HG03097 (cell line): Measurements from ENCODE around the gene STXBP6.
"Not testable (repeated sequence)": the region's sequence is repeated elsewhere in the genome, so short reads cannot be mapped to it uniquely, and the experiment has no call there.

ENCODE experiments used
- ATAC-seq: cut with Tn5 transposase; IDR thresholded peaks from one replicate; pipeline ENCODE4 v1.9.1; 2021; ENCODE audit not compliant: unreplicated experiment, low FRiP score

STXBP6 gene

DNA sequence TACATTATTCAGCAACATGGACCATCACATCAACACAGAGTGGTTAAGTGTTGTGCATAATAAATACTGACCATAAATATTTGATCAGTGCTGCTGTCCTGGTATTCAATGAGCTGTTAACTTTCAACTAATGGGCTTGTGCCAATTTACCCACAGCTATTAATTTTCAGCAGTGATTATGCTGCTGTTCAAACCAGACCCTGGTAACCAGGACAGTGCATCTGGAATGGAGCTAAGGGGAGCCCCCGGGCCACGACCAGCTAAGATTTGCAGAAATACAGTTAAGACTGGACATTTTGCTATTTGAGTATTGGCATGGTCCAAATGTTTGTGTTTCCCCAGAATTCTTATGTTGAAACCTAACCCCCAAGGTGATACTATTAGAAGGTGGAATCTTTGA, 235.6 kb downstream of the STXBP6 start:
- ATAC-seq = no peak

GRCh38 chr14:24813819-24814259, 236.1 kb downstream of the STXBP6 start:
- ATAC-seq = no peak

- ATAC-seq = no peak
Observed at GRCh38 chr14:24813089-24813815, 236.7 kb downstream of the STXBP6 start.

GRCh38 chr14:24809135-24809534, 240.8 kb downstream of the STXBP6 start:
- ATAC-seq = no peak

GRCh38 chr14:24808412-24808811, 241.5 kb downstream of the STXBP6 start:
- no peak for ATAC-seq

GRCh38 chr14:24806061-24806678, 243.8 kb downstream of the STXBP6 start:
- no peak for ATAC-seq

DNA sequence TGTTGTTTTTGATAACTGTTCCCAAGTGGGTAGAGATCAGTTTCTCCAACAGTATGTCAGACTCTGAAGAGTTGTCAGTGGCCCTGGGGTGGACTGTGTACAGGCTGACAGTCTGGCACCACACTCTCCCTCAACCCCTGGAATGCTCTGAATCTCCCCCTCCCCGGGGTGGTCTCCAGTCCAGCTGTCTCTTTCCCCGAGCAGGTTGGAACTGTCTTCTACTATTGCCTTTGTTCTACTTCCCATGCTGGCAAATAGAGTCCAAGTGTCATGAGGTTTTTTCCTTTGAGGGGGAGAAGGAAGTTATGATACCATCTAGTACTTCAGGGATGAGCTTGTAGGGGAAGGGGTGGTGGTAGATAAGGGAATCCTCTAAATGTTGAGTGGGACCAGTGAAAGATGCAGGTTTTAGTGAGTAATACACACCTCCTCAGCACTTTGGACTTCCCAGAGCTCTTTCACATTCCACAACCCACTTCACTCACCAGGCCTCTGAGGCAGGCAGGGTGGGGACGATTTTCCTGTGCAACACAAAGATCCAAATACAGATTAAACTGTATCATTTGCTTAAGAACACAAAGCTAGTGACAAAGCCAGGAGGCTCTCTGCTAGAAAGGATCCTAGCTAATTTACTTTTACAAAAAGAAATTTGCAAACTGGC, 245.3 kb downstream of the STXBP6 start:
- no peak for ATAC-seq

DNA sequence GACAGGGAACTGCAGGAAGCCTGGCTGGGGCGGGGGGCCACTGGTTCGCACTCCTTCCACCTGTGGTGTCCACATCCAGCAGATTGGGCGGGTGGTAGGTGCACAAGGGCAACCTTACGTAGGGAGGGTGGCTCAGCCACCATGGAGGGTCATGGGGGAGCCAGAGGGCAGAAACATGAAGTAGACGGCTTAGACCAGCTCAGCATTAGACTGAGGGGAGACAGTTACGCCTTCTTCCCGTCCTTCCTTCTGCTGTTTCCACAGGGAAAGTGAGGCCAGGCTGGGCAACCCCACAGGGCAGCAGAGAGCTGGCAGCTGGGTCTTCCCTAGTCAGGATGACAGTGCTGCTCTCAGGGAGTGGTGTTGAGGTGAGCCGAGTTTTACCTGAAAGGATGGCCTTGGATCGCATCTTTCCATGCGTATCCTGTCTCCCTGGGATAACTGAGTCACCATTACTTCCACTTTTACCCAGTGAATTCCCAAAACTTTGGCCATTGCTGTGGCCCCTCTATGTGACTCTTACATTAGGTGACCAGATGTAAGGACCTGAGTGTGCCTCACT, 245.9 kb downstream of the STXBP6 start:
- ATAC-seq = no peak

DNA sequence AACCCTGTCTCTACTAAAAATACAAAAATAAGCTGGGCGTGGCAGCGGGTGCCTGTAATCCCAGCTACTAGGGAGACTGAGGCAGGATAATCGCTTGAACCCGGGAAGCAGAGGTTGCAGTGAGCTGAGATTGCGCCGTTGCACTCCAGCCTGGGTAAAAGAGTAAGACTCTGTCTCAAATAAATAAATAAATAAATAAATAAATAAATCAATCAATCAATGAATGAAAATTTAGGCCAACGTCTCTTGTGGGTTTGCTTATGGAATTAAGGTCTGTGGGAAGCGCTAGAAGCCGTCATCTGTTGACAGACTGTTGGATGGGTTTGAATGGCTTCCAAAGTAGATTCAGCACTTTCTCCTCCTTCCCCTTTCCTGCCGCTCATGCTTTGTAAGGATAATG, 246.5 kb downstream of the STXBP6 start:
- ATAC-seq = not testable (repeated sequence)

DNA sequence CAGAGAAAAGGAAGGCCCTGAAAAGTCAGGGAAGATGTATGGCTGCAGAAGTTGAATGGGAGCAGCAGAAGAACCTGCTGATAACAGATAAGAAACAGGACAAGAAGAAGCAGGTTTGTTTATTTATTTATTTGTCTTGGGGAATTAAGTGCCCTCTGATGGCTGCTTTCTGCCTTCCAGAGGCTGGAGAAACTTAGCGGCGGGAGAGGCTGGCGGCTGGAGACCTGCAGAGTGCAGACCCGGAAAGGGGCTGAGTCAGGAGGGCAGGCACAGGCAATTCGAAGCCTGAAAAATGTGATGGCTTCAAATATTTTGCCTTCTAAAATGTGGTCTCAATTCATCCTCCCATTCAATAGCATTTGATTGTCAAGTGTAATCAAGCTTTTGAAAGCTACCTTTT, 247.7 kb downstream of the STXBP6 start:
- ATAC-seq = no peak

DNA sequence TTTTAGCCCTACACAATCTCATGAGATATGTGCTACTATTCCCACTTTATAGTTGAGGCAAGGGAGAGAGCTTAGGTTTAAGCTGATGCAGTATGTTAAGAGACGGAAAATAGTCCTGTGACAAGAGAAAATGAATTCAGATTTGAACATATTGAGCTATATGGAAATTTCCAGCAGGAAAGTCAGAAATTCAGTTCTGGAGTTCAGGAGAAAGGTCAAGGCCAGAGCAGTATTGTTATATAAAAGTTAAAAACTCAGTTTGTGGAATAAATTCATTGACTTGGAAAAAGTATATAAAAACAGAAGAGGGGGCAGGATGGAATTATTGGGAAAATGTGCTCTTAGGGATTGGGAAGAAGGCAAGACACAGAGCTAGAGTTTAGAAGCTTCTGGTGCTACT, 248.9 kb downstream of the STXBP6 start:
- no peak for ATAC-seq

GRCh38 chr14:24798911-24799462, 251.0 kb downstream of the STXBP6 start:
- ATAC-seq = no peak

DNA sequence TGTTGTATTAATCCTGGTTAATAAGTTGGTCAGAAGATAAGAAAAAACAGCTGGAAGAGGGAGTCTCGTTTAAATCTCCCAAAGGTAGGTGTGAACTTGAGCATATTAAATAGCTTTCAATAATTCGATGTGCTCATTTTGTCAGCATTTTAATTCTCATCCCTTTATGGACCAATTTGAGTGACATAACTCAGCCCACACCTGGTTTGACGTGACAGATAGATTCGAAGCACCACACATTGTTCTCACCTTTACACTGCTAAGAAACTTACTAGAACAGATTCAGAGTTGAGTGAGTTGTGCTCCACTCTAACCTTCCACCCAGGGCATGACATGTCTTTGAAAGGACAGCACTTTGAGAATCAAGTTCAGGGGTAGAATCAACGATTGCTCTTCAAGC, 254.5 kb downstream of the STXBP6 start:
- ATAC-seq = no peak

- no peak for ATAC-seq
Observed at GRCh38 chr14:24794644-24795305, 255.2 kb downstream of the STXBP6 start.

- ATAC-seq = no peak
Observed at GRCh38 chr14:24790196-24790595, 259.8 kb downstream of the STXBP6 start.

GRCh38 chr14:24789378-24789884, 260.5 kb downstream of the STXBP6 start:
- no peak for ATAC-seq

DNA sequence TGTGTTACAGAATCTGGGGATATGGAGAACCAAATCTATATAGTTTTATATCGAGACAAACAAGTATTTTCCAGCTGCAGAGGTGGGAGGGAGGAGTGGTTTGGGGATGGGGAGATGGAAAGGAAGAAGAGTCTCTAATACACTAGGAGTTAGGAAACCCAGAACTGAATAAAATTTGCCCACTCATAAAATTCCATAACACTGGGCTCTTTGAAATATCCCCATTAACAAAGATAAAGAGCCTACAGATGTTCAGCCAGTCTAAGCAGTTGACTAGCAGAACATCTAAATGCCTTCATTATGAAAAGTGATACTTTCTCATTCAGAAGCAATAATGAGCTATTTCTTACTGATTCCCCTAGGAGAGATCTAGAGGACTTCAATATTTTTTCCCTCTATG, 264.2 kb downstream of the STXBP6 start:
- ATAC-seq = no peak

DNA sequence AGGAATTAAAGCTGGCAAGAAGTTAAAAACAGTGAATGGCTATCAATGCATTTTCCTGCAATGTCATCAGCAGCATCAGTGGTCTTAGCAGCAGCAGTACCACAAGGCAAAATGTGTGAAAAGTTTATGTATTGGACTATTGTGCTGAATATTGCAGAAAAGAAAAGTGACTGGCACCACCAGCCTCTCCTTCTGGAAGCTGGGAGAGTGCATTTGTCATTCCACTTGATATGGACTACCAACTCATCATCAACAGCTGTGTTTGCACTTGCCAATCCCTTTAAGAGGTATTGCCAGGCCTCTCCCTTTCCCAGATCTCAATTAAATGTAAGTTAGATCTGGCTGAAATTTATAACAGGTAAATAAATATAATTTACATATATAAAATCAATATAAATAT, 265.0 kb downstream of the STXBP6 start:
- no peak for ATAC-seq

- no peak for ATAC-seq
Observed at GRCh38 chr14:24783791-24784190, 266.2 kb downstream of the STXBP6 start.

DNA sequence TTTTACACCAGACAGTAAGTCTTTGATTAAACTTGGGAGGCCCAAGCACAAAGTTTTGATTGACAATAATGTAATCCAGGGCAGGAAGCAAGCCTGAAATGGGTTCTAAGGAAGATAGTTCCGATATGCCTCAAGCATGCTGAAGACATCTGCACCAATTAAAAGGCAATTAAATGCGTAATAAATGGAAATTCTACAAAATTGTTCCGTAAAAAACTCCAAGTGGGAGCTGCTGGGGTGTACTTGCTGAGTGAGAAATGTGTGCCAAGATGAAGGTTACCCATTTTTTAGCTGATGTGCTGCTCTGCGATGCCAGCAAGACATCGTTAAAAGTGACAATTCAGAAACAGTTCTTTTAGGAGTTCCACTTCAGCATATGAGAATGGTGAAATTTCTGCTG, 269.7 kb downstream of the STXBP6 start:
- no peak for ATAC-seq
